Measurements from ENCODE around the gene TRAPPC2L. TPM values are rescaled to one million over a fixed set of nuclear protein-coding genes. Genes with fewer than 3 reads are reported as not detected.

The TRAPPC2L gene
- total and polyA plus RNA-seq, 10 of the 15 experiments (the other 5 are each of a cell fraction or from before 2014, with no cell fraction given) = 56.3 to 363 (median 118) TPM

- DNase-seq (ENCODE audit: low read depth, low spot score) (no peak), FAIRE-seq (no peak), ATAC-seq (no peak)
- 54% methylated on average over 4 of the region's 4 CpGs for WGBS (ENCODE audit: insufficient coverage, insufficient replicate concordance, low lambda C conversion rate, missing lambda C conversion rate)
- Histone ChIP-seq H3K4me2 (ENCODE audit: control insufficient read depth, insufficient read depth) (no peak overlapping the region), H2AFZ (ENCODE audit: control insufficient read depth, low read depth, low read length) (no peak overlapping the region), H3K36me3 (ENCODE audit: control insufficient read depth in 2 of 2, insufficient read depth in 2 of 2, low read length in 1 of 2) (no peaks in the 10 kb centered on the region; a peak in 1 of 4 replicates), H3K79me2 (ENCODE audit: control insufficient read depth, insufficient read depth, low read length) (no peaks in the 10 kb centered on the region; the same call in 1 of the 2 replicates), H3K27ac (ENCODE audit: control insufficient read depth, insufficient read depth) (no peak overlapping the region), H4K20me1 (ENCODE audit: control insufficient read depth, insufficient read depth) (peaks cover 3% of the 10 kb centered on the region; the same call in 1 of the 2 replicates), H3K27me3 (replicated peaks in 1 of 2; ENCODE audit: control insufficient read depth in 2 of 2, insufficient read depth in 2 of 2, low read length in 1 of 2) (no peaks in the 10 kb centered on the region), H3K9me3 (replicated peaks; ENCODE audit: control insufficient read depth, insufficient read depth, low read length) (no peaks in the 10 kb centered on the region), H3K4me1 (ENCODE audit: control insufficient read depth, insufficient read depth, low read length) (no peaks in the 10 kb centered on the region; the same call in 1 of the 2 replicates), H3K9ac (ENCODE audit: control insufficient read depth, insufficient read depth, low read length) (no peak overlapping the region), H3K4me3 (no peak overlapping the region)
- ChIA-PET SMC1A (ENCODE audit: uncharacterized antibody, unreplicated experiment) (no interaction called here), CTCF (no interaction called here), RAD21 (ENCODE audit: unreplicated experiment) (no interaction called here), POLR2A (no interaction called here)
- in situ Hi-C loops (cut with MboI) (no loop called here), intact Hi-C loops (cut with micrococcal nuclease; ENCODE audit: unreplicated experiment) (no loop called here)
- TF ChIP-seq, protein P1, sequence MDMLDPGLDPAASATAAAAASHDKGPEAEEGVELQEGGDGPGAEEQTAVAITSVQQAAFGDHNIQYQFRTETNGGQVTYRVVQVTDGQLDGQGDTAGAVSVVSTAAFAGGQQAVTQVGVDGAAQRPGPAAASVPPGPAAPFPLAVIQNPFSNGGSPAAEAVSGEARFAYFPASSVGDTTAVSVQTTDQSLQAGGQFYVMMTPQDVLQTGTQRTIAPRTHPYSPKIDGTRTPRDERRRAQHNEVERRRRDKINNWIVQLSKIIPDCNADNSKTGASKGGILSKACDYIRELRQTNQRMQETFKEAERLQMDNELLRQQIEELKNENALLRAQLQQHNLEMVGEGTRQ (IDR thresholded peaks at IDR 0.05; ENCODE audit: borderline replicate concordance, low read depth, low read length) = no peak
- TF ChIP-seq BCL3 (IDR thresholded peaks at IDR 0.05; ENCODE audit: borderline replicate concordance, insufficient read depth, low read depth, low read length, poor library complexity, severe bottlenecking) (no peak), RFX5 (IDR thresholded peaks at IDR 0.05; ENCODE audit: low read depth, low read length) (no peak), LARP7 (IDR thresholded peaks at IDR 0.05) (no peak), ZNF622 (IDR thresholded peaks at IDR 0.05) (no peak), KDM1A (IDR thresholded peaks at IDR 0.05; ENCODE audit: borderline replicate concordance) (no peak), KLF5 (IDR thresholded peaks at IDR 0.05; ENCODE audit: partially characterized antibody) (no peak), NFYB (IDR thresholded peaks at IDR 0.05; ENCODE audit: insufficient read depth, low read depth, low read length) (no peak), GATAD2B (conservative IDR thresholded peaks at IDR 0.05; ENCODE audit: low read depth) (no peak), ATF7 (IDR thresholded peaks at IDR 0.05; ENCODE audit: low read depth) (no peak), CREM (IDR thresholded peaks at IDR 0.05; ENCODE audit: low read depth) (no peak)
- TF ChIP-seq, protein P2, sequence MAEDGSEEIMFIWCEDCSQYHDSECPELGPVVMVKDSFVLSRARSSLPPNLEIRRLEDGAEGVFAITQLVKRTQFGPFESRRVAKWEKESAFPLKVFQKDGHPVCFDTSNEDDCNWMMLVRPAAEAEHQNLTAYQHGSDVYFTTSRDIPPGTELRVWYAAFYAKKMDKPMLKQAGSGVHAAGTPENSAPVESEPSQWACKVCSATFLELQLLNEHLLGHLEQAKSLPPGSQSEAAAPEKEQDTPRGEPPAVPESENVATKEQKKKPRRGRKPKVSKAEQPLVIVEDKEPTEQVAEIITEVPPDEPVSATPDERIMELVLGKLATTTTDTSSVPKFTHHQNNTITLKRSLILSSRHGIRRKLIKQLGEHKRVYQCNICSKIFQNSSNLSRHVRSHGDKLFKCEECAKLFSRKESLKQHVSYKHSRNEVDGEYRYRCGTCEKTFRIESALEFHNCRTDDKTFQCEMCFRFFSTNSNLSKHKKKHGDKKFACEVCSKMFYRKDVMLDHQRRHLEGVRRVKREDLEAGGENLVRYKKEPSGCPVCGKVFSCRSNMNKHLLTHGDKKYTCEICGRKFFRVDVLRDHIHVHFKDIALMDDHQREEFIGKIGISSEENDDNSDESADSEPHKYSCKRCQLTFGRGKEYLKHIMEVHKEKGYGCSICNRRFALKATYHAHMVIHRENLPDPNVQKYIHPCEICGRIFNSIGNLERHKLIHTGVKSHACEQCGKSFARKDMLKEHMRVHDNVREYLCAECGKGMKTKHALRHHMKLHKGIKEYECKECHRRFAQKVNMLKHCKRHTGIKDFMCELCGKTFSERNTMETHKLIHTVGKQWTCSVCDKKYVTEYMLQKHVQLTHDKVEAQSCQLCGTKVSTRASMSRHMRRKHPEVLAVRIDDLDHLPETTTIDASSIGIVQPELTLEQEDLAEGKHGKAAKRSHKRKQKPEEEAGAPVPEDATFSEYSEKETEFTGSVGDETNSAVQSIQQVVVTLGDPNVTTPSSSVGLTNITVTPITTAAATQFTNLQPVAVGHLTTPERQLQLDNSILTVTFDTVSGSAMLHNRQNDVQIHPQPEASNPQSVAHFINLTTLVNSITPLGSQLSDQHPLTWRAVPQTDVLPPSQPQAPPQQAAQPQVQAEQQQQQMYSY (CRISPR knock-in tag; IDR thresholded peaks at IDR 0.05) = no peak
- TF ChIP-seq, protein P3, sequence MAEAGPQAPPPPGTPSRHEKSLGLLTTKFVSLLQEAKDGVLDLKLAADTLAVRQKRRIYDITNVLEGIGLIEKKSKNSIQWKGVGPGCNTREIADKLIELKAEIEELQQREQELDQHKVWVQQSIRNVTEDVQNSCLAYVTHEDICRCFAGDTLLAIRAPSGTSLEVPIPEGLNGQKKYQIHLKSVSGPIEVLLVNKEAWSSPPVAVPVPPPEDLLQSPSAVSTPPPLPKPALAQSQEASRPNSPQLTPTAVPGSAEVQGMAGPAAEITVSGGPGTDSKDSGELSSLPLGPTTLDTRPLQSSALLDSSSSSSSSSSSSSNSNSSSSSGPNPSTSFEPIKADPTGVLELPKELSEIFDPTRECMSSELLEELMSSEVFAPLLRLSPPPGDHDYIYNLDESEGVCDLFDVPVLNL (IDR thresholded peaks at IDR 0.05; ENCODE audit: low read depth, low read length) = no peak
- no TSS peak for BruUV-seq (replicated peaks)
These were observed 50.8 kb downstream of the TRAPPC2L start for GRCh38 chr16:88907768-88908167.

Data from GM12878 (cell line).